GM23338 (cell line): Measurements from ENCODE around the gene HIF3A. TPM values are rescaled to one million over a fixed set of nuclear protein-coding genes. Genes with fewer than 3 reads are reported as not detected.

ENCODE experiments used
- ATAC-seq: fragments of 200-7000 bp; cut with Tn5 transposase; 3 replicates; pipeline ENCODE4 v1.9.1; 2020
- DNase-seq: peaks from one replicate; pipeline ENCODE4 v3.0.0-alpha.2; 2015; ENCODE audit warnings: low spot score
- H2AFZ ChIP-seq: fragments of 200-600 bp; sonication (generic); 2 replicates; pipeline ENCODE4 v1.8.0; 2016; ENCODE audit warnings: antibody characterized with exemption, mild to moderate bottlenecking, moderate library complexity
- H3F3A ChIP-seq: fragments of 200-600 bp; sonication (generic); replicated peaks from 2 replicates; pipeline ENCODE4 v1.8.0; 2017; ENCODE audit warnings: antibody characterized with exemption, mixed run types, low read depth
- H3K27ac ChIP-seq: fragments of 200-600 bp; sonication (generic); 2 replicates; pipeline ENCODE4 v1.6.1; 2016; ENCODE audit warnings: low read depth
- H3K27me3 ChIP-seq: fragments of 200-600 bp; sonication (generic); 2 replicates; pipeline ENCODE4 v1.8.0; 2016; ENCODE audit warnings: mild to moderate bottlenecking, mixed run types, moderate library complexity; ENCODE audit not compliant: insufficient read depth
- H3K36me3 ChIP-seq: fragments of 200-600 bp; sonication (generic); 2 replicates; pipeline ENCODE4 v1.8.0; 2016; ENCODE audit warnings: mild to moderate bottlenecking; ENCODE audit not compliant: insufficient read depth
- H3K4me1 ChIP-seq: fragments of 200-600 bp; sonication (generic); 2 replicates; pipeline ENCODE4 v1.8.0; 2016; ENCODE audit warnings: mild to moderate bottlenecking, moderate library complexity; ENCODE audit not compliant: insufficient read depth
- H3K4me2 ChIP-seq: fragments of 200-600 bp; sonication (generic); 2 replicates; pipeline ENCODE4 v1.7.1; 2017; ENCODE audit warnings: mixed run types
- H3K4me3 ChIP-seq: fragments of 200-600 bp; sonication (generic); 2 replicates; pipeline ENCODE4 v1.6.1; 2016; ENCODE audit warnings: mixed run types
- H3K79me2 ChIP-seq: fragments of 200-600 bp; sonication (generic); replicated peaks from 2 replicates; pipeline ENCODE4 v1.8.0; 2017; ENCODE audit warnings: mild to moderate bottlenecking; ENCODE audit not compliant: insufficient read depth
- H3K9me2 ChIP-seq: fragments of 200-600 bp; sonication (generic); 2 replicates; pipeline ENCODE4 v1.8.0; 2017; ENCODE audit not compliant: insufficient read depth
- H4K20me1 ChIP-seq: fragments of 200-600 bp; sonication (generic); replicated peaks from 2 replicates; pipeline ENCODE4 v1.8.0; 2017; ENCODE audit warnings: mild to moderate bottlenecking; ENCODE audit not compliant: insufficient read depth
- H3K27ac Mint-ChIP-seq: 2 replicates; pipeline ENCODE4 v1.8.0; 2020; ENCODE audit warnings: inconsistent platforms, mild to moderate bottlenecking, moderate library complexity, mixed read lengths
- H3K27me3 Mint-ChIP-seq: 3 replicates; pipeline ENCODE4 v1.8.0; 2022; ENCODE audit warnings: low read depth, mild to moderate bottlenecking, moderate library complexity, mixed read lengths, inconsistent platforms; ENCODE audit not compliant: insufficient read depth, poor library complexity
- H3K36me3 Mint-ChIP-seq: 3 replicates; pipeline ENCODE4 v1.8.0; 2021; ENCODE audit warnings: low read depth, mild to moderate bottlenecking, inconsistent platforms, moderate library complexity, mixed read lengths
- H3K4me1 Mint-ChIP-seq: 3 replicates; pipeline ENCODE4 v1.8.0; 2020; ENCODE audit warnings: mild to moderate bottlenecking, inconsistent platforms, mixed read lengths
- H3K4me3 Mint-ChIP-seq: 3 replicates; pipeline ENCODE4 v1.8.0; 2021; ENCODE audit warnings: moderate library complexity, mild to moderate bottlenecking, inconsistent platforms, mixed read lengths
- H3K9me3 Mint-ChIP-seq: 3 replicates; pipeline ENCODE4 v1.8.0; 2020; ENCODE audit warnings: moderate library complexity, mild to moderate bottlenecking, inconsistent platforms, mixed read lengths
- CREB1 ChIP-seq: fragments of 250-450 bp; sonication (Bioruptor Pico); IDR thresholded peaks from 2 replicates; pipeline ENCODE4 v1.5.0; 2020; ENCODE audit warnings: low read depth, mild to moderate bottlenecking, moderate library complexity
- EZH2 ChIP-seq: fragments of 200-600 bp; sonication (generic); IDR thresholded peaks from one replicate; pipeline ENCODE4 v1.8.0; 2017; ENCODE audit warnings: antibody characterized with exemption, mild to moderate bottlenecking, low read depth; ENCODE audit not compliant: unreplicated experiment
- EZH2phosphoT487 ChIP-seq: fragments of 200-600 bp; sonication (generic); IDR thresholded peaks from one replicate; pipeline ENCODE4 v1.8.1; 2018; ENCODE audit warnings: antibody characterized with exemption; ENCODE audit not compliant: unreplicated experiment
- JUNB ChIP-seq: IDR thresholded peaks from one replicate; pipeline ENCODE4 v1.6.1; 2016; ENCODE audit warnings: antibody characterized with exemption; ENCODE audit not compliant: unreplicated experiment
- NANOG ChIP-seq: IDR thresholded peaks from 2 replicates; pipeline ENCODE4 v1.6.1; 2016; ENCODE audit warnings: antibody characterized with exemption, borderline replicate concordance
- POLR2AphosphoS5 ChIP-seq: IDR thresholded peaks from 2 replicates; pipeline ENCODE4 v1.6.1; 2016; ENCODE audit warnings: antibody characterized with exemption, low read depth
- STAT1 ChIP-seq: IDR thresholded peaks from one replicate; pipeline ENCODE4 v1.6.1; 2016; ENCODE audit warnings: antibody characterized with exemption; ENCODE audit not compliant: unreplicated experiment
- ZNF114 ChIP-seq: fragments of 250-450 bp; sonication (Bioruptor Pico); IDR thresholded peaks from 2 replicates; pipeline ENCODE4 v1.5.0; 2020; ENCODE audit warnings: mild to moderate bottlenecking, moderate library complexity
- ZNF331 ChIP-seq: fragments of 250-450 bp; sonication (Bioruptor Pico); IDR thresholded peaks from 2 replicates; pipeline ENCODE4 v1.5.0; 2020; ENCODE audit warnings: low read depth, mild to moderate bottlenecking, moderate library complexity
- polyA plus RNA-seq: library from polyadenylated mRNA; unstranded; fragments of >200 nt; fragmentation: Nextera tagmentation; extraction: Ambion mirVana; gene quantifications from 2 replicates; pipeline ENCODE4 v1.2.1, GENCODE V29; 2016
- total RNA-seq: library from RNA; depleted of rRNA; stranded (reverse); fragments of >200 nt; shearing (Covaris generic); gene quantifications from 2 replicates; pipeline ENCODE4 v1.2.3, GENCODE V29; 2014
- TF ChIP-seq, protein P1 (sequence below): IDR thresholded peaks from one replicate; pipeline ENCODE4 v1.6.1; 2018; ENCODE audit warnings: antibody characterized with exemption; ENCODE audit not compliant: unreplicated experiment
- TF ChIP-seq, protein P2 (sequence below): IDR thresholded peaks from 2 replicates; pipeline ENCODE4 v1.6.1; 2016; ENCODE audit warnings: antibody characterized with exemption
- TF ChIP-seq, protein P3 (sequence below), 2 experiments: fragments of 200-600 bp in 1 of 2; sonication (generic) in 1 of 2; conservative IDR thresholded peaks; 2 replicates each; pipeline versions ENCODE4 v1.5.1 to v1.6.1; 2016 to 2017; ENCODE audit warnings: antibody characterized with exemption in 2 of 2, low read depth in 2 of 2, mild to moderate bottlenecking in 2 of 2, moderate library complexity in 1 of 2
- TF ChIP-seq, protein P4 (sequence below): fragments of 250-450 bp; sonication (Bioruptor Pico); IDR thresholded peaks from 2 replicates; pipeline ENCODE4 v1.5.0; 2020; ENCODE audit warnings: mild to moderate bottlenecking, moderate library complexity

Gene HIF3A
- total and polyA plus RNA-seq, 2 experiments from 2014 or later = 20.4 to 70.5 TPM

DNA sequence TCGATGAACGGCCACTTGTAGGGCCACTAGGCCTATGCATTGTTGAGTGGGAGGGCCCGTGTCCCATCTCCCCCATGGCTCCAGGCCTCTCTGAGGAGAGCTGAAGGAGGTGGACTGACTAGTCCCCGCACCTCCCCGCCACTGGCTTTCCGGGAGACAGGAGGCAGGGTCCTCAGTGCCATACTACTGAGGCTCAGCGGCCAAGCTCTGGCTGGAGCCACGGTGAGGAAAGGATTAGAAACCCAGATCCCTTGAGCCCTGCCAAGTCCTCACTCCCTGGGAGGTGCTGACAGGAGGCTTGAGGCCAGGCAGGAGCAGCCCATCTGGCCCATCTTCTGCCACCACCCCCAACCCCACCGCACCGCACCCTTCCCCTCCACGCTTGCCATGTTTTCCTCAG, 87.6 kb downstream of the HIF3A start:
- Histone ChIP-seq H3K4me1 (no peaks in the 10 kb centered on the region), H3K27me3 (no peaks in the 10 kb centered on the region), H3K36me3 (peaks cover 5% of the 10 kb centered on the region), H3K4me2 (no peak overlapping the region), H3K4me3 (no peak overlapping the region), H3K27ac (no peak overlapping the region), H3F3A (no peaks in the 10 kb centered on the region), H2AFZ (no peak overlapping the region), H3K9me2 (no peaks in the 10 kb centered on the region), H3K79me2 (peaks cover 19% of the 10 kb centered on the region), H4K20me1 (peaks cover 20% of the 10 kb centered on the region)
- H3K27me3 Mint-ChIP-seq = peaks cover 5% of the 10 kb centered on the region
- peaks cover 79% of the 10 kb centered on the region for H3K36me3 Mint-ChIP-seq
- no peaks in the 10 kb centered on the region for H3K9me3 Mint-ChIP-seq
- TF ChIP-seq POLR2AphosphoS5 = no peak
- no peak for TF ChIP-seq NANOG
- TF ChIP-seq JUNB = no peak
- TF ChIP-seq ZNF114 (CRISPR knock-in tag) = no peak
- TF ChIP-seq STAT1 = no peak
- no peak for TF ChIP-seq EZH2phosphoT487
- no peak for TF ChIP-seq EZH2
- TF ChIP-seq ZNF331 = no peak
- TF ChIP-seq, protein P1, sequence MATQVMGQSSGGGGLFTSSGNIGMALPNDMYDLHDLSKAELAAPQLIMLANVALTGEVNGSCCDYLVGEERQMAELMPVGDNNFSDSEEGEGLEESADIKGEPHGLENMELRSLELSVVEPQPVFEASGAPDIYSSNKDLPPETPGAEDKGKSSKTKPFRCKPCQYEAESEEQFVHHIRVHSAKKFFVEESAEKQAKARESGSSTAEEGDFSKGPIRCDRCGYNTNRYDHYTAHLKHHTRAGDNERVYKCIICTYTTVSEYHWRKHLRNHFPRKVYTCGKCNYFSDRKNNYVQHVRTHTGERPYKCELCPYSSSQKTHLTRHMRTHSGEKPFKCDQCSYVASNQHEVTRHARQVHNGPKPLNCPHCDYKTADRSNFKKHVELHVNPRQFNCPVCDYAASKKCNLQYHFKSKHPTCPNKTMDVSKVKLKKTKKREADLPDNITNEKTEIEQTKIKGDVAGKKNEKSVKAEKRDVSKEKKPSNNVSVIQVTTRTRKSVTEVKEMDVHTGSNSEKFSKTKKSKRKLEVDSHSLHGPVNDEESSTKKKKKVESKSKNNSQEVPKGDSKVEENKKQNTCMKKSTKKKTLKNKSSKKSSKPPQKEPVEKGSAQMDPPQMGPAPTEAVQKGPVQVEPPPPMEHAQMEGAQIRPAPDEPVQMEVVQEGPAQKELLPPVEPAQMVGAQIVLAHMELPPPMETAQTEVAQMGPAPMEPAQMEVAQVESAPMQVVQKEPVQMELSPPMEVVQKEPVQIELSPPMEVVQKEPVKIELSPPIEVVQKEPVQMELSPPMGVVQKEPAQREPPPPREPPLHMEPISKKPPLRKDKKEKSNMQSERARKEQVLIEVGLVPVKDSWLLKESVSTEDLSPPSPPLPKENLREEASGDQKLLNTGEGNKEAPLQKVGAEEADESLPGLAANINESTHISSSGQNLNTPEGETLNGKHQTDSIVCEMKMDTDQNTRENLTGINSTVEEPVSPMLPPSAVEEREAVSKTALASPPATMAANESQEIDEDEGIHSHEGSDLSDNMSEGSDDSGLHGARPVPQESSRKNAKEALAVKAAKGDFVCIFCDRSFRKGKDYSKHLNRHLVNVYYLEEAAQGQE = no peak
- no peak for TF ChIP-seq CREB1 (CRISPR knock-in tag)
- TF ChIP-seq, protein P2, sequence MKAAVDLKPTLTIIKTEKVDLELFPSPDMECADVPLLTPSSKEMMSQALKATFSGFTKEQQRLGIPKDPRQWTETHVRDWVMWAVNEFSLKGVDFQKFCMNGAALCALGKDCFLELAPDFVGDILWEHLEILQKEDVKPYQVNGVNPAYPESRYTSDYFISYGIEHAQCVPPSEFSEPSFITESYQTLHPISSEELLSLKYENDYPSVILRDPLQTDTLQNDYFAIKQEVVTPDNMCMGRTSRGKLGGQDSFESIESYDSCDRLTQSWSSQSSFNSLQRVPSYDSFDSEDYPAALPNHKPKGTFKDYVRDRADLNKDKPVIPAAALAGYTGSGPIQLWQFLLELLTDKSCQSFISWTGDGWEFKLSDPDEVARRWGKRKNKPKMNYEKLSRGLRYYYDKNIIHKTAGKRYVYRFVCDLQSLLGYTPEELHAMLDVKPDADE = no peak
- TF ChIP-seq, protein P3, sequence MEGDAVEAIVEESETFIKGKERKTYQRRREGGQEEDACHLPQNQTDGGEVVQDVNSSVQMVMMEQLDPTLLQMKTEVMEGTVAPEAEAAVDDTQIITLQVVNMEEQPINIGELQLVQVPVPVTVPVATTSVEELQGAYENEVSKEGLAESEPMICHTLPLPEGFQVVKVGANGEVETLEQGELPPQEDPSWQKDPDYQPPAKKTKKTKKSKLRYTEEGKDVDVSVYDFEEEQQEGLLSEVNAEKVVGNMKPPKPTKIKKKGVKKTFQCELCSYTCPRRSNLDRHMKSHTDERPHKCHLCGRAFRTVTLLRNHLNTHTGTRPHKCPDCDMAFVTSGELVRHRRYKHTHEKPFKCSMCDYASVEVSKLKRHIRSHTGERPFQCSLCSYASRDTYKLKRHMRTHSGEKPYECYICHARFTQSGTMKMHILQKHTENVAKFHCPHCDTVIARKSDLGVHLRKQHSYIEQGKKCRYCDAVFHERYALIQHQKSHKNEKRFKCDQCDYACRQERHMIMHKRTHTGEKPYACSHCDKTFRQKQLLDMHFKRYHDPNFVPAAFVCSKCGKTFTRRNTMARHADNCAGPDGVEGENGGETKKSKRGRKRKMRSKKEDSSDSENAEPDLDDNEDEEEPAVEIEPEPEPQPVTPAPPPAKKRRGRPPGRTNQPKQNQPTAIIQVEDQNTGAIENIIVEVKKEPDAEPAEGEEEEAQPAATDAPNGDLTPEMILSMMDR (conservative IDR thresholded peaks at IDR 0.05; ENCODE audit: low read depth in 2 of 2) = no peak
- TF ChIP-seq, protein P4, sequence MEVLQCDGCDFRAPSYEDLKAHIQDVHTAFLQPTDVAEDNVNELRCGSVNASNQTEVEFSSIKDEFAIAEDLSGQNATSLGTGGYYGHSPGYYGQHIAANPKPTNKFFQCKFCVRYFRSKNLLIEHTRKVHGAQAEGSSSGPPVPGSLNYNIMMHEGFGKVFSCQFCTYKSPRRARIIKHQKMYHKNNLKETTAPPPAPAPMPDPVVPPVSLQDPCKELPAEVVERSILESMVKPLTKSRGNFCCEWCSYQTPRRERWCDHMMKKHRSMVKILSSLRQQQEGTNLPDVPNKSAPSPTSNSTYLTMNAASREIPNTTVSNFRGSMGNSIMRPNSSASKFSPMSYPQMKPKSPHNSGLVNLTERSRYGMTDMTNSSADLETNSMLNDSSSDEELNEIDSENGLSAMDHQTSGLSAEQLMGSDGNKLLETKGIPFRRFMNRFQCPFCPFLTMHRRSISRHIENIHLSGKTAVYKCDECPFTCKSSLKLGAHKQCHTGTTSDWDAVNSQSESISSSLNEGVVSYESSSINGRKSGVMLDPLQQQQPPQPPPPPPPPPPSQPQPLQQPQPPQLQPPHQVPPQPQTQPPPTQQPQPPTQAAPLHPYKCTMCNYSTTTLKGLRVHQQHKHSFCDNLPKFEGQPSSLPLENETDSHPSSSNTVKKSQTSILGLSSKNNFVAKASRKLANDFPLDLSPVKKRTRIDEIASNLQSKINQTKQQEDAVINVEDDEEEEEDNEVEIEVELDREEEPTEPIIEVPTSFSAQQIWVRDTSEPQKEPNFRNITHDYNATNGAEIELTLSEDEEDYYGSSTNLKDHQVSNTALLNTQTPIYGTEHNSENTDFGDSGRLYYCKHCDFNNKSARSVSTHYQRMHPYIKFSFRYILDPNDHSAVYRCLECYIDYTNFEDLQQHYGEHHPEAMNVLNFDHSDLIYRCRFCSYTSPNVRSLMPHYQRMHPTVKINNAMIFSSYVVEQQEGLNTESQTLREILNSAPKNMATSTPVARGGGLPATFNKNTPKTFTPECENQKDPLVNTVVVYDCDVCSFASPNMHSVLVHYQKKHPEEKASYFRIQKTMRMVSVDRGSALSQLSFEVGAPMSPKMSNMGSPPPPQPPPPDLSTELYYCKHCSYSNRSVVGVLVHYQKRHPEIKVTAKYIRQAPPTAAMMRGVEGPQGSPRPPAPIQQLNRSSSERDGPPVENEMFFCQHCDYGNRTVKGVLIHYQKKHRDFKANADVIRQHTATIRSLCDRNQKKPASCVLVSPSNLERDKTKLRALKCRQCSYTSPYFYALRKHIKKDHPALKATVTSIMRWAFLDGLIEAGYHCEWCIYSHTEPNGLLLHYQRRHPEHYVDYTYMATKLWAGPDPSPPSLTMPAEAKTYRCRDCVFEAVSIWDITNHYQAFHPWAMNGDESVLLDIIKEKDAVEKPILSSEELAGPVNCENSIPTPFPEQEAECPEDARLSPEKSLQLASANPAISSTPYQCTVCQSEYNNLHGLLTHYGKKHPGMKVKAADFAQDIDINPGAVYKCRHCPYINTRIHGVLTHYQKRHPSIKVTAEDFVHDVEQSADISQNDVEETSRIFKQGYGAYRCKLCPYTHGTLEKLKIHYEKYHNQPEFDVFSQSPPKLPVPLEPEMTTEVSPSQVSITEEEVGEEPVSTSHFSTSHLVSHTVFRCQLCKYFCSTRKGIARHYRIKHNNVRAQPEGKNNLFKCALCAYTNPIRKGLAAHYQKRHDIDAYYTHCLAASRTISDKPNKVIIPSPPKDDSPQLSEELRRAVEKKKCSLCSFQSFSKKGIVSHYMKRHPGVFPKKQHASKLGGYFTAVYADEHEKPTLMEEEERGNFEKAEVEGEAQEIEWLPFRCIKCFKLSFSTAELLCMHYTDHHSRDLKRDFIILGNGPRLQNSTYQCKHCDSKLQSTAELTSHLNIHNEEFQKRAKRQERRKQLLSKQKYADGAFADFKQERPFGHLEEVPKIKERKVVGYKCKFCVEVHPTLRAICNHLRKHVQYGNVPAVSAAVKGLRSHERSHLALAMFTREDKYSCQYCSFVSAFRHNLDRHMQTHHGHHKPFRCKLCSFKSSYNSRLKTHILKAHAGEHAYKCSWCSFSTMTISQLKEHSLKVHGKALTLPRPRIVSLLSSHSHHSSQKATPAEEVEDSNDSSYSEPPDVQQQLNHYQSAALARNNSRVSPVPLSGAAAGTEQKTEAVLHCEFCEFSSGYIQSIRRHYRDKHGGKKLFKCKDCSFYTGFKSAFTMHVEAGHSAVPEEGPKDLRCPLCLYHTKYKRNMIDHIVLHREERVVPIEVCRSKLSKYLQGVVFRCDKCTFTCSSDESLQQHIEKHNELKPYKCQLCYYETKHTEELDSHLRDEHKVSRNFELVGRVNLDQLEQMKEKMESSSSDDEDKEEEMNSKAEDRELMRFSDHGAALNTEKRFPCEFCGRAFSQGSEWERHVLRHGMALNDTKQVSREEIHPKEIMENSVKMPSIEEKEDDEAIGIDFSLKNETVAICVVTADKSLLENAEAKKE (CRISPR knock-in tag) = no peak
- H3K27ac Mint-ChIP-seq = no peak overlapping the region
- DNase-seq = no peak
- H3K4me3 Mint-ChIP-seq = no peak overlapping the region
- H3K4me1 Mint-ChIP-seq = no peaks in the 10 kb centered on the region
- no peak for ATAC-seq
